Ovary (tissue), 9 donors: Measurements from ENCODE around the gene ITSN1. TPM values are rescaled to one million over a fixed set of nuclear protein-coding genes. Genes with fewer than 3 reads are reported as not detected.

Experiments used
- DNase-seq, 5 donors: peaks; one replicate each; pipeline ENCODE4 v3.0.0-alpha.2; 2019 to 2020
- H3K27ac ChIP-seq, 2 donors: fragments of 200-600 bp; one replicate each; pipeline versions ENCODE4 v1.5.1 to v1.8.0; 2019 to 2022
- H3K27me3 ChIP-seq: fragments of 200-600 bp; one replicate; pipeline ENCODE4 v1.8.0; 2022
- H3K36me3 ChIP-seq: fragments of 200-600 bp; sonication (generic); one replicate; pipeline ENCODE4 v1.5.1; 2019
- H3K4me1 ChIP-seq: one replicate; pipeline ENCODE4 v1.8.1; 2013; ENCODE audit warnings: mild to moderate bottlenecking, moderate library complexity; ENCODE audit not compliant: insufficient read depth
- H3K4me3 ChIP-seq: fragments of 200-600 bp; sonication (generic); one replicate; pipeline ENCODE4 v1.5.1; 2017
- H3K9me3 ChIP-seq, 2 donors: fragments of 200-600 bp in 1 of 2; sonication (generic) in 1 of 2; one replicate each; pipeline versions ENCODE4 v1.5.1 to v1.8.1; 2013 to 2019; ENCODE audit warnings: mild to moderate bottlenecking in 1 of 2, moderate library complexity in 1 of 2
- EP300 ChIP-seq: sonication (generic); formaldehyde crosslinking; IDR thresholded peaks from one replicate; pipeline ENCODE4 v1.6.1; 2017; ENCODE audit warnings: antibody characterized with exemption
- POLR2A ChIP-seq: fragments of 450-650 bp; IDR thresholded peaks from one replicate; pipeline ENCODE4 v1.6.1; 2017; ENCODE audit warnings: antibody characterized with exemption, mild to moderate bottlenecking, moderate library complexity
- WGBS, 3 donors: extraction: QIAGEN DNeasy Blood & Tissue Kit in 1 of 3; methylation state at CpG; one replicate each; pipeline versions ENCODE4 v1.1.5 to v1.1.7; 2013 to 2017; 5-methylcytosine and 5-hydroxymethylcytosine counted together
- intact Hi-C, 4 donors: fragments of 100-400 bp; cut with DNase I; formaldehyde crosslinking; loops; one replicate each; pipeline versions ENCODE4 v1.11.0 to v1.15.1; 2022 to 2023
- polyA plus RNA-seq, 2 donors: library from polyadenylated mRNA; stranded (reverse); fragments of 200-250 nt in 1 of 2; fragments of 350-450 nt in 1 of 2; fragmentation: Illumina TruSeq in 1 of 2; extraction: RNeasy Lipid Tissue Mini Kit (QIAGEN cat#74804) in 1 of 2; gene quantifications; one replicate each; pipeline ENCODE4 v1.2.3, GENCODE V29; 2013 to 2014
- total RNA-seq, 7 donors: library from RNA; depleted of rRNA in 2 of 7; stranded (reverse); fragments of >200 nt in 2 of 7; fragmentation: NEBNext Ultra II Directional in 3 of 7; extraction: Animal tissue kit (Norgen Biotek cat#: 25700) in 3 of 7; gene quantifications; one replicate each; pipeline versions ENCODE4 v1.1.0 to v1.2.4, GENCODE V29; 2016 to 2023
- TF ChIP-seq, protein P1 (sequence below), 3 donors: fragments of 450-650 bp in 2 of 3; fragments of 200-600 bp in 1 of 3; IDR thresholded peaks; one replicate each; pipeline versions ENCODE4 v1.5.1 to v1.8.0; 2016 to 2022; ENCODE audit warnings: antibody characterized with exemption in 3 of 3, mild to moderate bottlenecking in 1 of 3
- donor health status: DM: no; HTN: no; CAD: no; lungs with moderate emphysema.
- donor health status: DM: no; HTN: no; CAD: no.
- donor health status: Bipolar disorder and iron deficiency.
- donor health status: DM: yes; HTN: yes; CAD: no.
- donor health status: DM: no; HTN: no; CAD: no.
- donor health status: DM: yes; HTN: yes; CAD: no.

The ITSN1 gene
- total and polyA plus RNA-seq, 9 donors, result 22.6 to 61.3 (median 36.4) TPM

DNA sequence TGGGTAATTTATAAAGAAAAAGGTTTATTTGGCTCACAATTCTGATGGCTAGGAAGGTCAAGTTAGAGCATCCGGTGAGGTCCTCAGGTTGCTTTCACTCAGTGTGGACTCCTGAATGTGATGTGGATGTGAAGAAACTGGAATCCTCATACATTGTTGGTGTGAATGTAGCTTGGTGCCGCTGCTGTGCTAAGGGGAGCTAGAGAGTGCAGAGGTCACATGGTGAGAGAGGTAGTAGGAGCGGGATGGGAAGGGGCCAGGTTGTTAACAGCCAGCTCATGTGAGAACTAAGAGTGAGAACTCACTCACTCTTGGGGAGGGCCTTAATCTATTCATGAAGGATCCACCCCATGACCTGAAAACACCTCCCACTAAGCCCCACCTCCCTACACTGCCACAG lies 21.8 kb downstream of the ITSN1 start:
- no peaks in the 10 kb centered on the region for H3K27me3 ChIP-seq
- no peaks in the 10 kb centered on the region for H3K36me3 ChIP-seq
- H3K9me3 ChIP-seq, result no peaks in the 10 kb centered on the region
- 95 to 98% (median 96%) methylated on average over 3 of the region's 3 CpGs for WGBS, 3 donors
- H3K4me3 ChIP-seq, result no peak overlapping the region
- no peak for TF ChIP-seq POLR2A
- TF ChIP-seq, protein P1, sequence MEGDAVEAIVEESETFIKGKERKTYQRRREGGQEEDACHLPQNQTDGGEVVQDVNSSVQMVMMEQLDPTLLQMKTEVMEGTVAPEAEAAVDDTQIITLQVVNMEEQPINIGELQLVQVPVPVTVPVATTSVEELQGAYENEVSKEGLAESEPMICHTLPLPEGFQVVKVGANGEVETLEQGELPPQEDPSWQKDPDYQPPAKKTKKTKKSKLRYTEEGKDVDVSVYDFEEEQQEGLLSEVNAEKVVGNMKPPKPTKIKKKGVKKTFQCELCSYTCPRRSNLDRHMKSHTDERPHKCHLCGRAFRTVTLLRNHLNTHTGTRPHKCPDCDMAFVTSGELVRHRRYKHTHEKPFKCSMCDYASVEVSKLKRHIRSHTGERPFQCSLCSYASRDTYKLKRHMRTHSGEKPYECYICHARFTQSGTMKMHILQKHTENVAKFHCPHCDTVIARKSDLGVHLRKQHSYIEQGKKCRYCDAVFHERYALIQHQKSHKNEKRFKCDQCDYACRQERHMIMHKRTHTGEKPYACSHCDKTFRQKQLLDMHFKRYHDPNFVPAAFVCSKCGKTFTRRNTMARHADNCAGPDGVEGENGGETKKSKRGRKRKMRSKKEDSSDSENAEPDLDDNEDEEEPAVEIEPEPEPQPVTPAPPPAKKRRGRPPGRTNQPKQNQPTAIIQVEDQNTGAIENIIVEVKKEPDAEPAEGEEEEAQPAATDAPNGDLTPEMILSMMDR (IDR thresholded peaks at IDR 0.05), result no peak
- TF ChIP-seq EP300, result no peak
- peaks cover 9% of the 10 kb centered on the region for H3K4me1 ChIP-seq
- DNase-seq, result no peak
- intact Hi-C loops, result no loop called here
- H3K27ac ChIP-seq, result no peak overlapping the region

GRCh38 chr21:33666153-33666552 lies 23.9 kb downstream of the ITSN1 start:
- H3K9me3 ChIP-seq, result no peaks in the 10 kb centered on the region
- TF ChIP-seq EP300 (no peak), POLR2A (no peak)
- TF ChIP-seq, protein P1 (IDR thresholded peaks at IDR 0.05), result no peak
- intact Hi-C loops, result no loop called here
- no peaks in the 10 kb centered on the region for H3K36me3 ChIP-seq
- H3K27ac ChIP-seq, result no peak overlapping the region
- peaks cover 6% of the 10 kb centered on the region for H3K4me1 ChIP-seq
- no peaks in the 10 kb centered on the region for H3K27me3 ChIP-seq
- WGBS, 3 donors, result 71 to 82% (median 78%) methylated on average over 2 of the region's 2 CpGs
- no peak overlapping the region for H3K4me3 ChIP-seq
- DNase-seq, result no peak

DNA sequence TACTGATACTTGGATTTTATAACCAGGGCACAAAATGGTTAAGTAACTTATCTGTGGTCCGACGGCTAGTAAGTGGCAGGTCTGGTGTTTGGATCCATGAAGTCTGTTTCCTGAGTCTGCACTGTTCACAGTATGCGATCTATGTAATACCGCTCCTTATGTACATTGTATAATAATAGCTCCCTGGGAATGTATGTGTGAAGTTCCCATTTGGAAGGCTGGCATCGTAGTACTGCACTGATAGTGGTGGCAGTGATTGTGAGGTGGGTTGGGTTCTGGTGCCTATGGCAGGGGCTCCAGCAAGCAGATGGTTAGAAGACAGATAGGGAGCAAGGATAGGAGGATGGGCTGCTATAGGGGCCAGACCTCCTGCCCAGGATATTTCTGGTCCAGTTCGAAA lies 25.3 kb downstream of the ITSN1 start:
- 77 to 79% (median 78%) methylated on average over 6 of the region's 6 CpGs for WGBS, 3 donors
- no peaks in the 10 kb centered on the region for H3K9me3 ChIP-seq
- intact Hi-C loops, result no loop called here
- no peak for DNase-seq
- no peaks in the 10 kb centered on the region for H3K36me3 ChIP-seq
- no peaks in the 10 kb centered on the region for H3K27me3 ChIP-seq
- H3K4me1 ChIP-seq, result peaks cover 6% of the 10 kb centered on the region
- no peak for TF ChIP-seq EP300
- TF ChIP-seq, protein P1 (IDR thresholded peaks at IDR 0.05), result no peak
- TF ChIP-seq POLR2A, result no peak
- H3K4me3 ChIP-seq, result no peak overlapping the region
- H3K27ac ChIP-seq, result no peak overlapping the region

DNA sequence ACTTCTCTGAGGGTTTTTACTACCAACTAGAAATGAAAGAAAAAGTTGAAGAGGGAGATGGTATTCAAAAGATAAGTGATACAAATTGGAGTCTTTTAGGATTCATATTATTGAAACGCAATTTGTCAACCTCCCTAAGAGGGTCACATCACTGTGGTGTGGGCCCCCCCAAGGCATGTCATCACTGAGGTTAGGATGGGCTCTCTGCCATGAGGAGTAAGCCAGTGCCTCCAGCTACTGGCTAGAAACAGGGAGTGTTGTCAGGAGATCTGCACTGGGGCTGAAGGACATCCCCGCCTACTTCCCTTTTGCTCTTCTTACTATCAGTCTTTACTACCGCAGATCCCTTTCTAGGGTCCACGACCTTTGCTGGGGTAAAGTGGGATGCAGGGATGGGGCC lies 25.9 kb downstream of the ITSN1 start:
- Histone ChIP-seq H3K27me3 (no peaks in the 10 kb centered on the region), H3K4me1 (peaks cover 6% of the 10 kb centered on the region), H3K4me3 (no peak overlapping the region), H3K27ac (no peak overlapping the region), H3K9me3 (no peaks in the 10 kb centered on the region), H3K36me3 (no peaks in the 10 kb centered on the region)
- 55 to 65% (median 58%) methylated on average over 4 of the region's 4 CpGs for WGBS, 3 donors
- no peak for DNase-seq
- intact Hi-C loops, result no loop called here
- no peak for TF ChIP-seq POLR2A
- TF ChIP-seq EP300, result no peak
- TF ChIP-seq, protein P1 (IDR thresholded peaks at IDR 0.05), result no peak
